NK-92 (cell line): ENCODE data around the gene HSP90AA1.
"Not testable (repeated sequence)": the region's sequence is repeated elsewhere in the genome, so short reads cannot be mapped to it uniquely, and the experiment has no call there.

ENCODE experiments used
- DNase-seq: peaks from one replicate; lab custom pipeline; 2025; ENCODE audit not compliant: unreplicated experiment; lab: John Stamatoyannopoulos, UW

The HSP90AA1 gene

DNA sequence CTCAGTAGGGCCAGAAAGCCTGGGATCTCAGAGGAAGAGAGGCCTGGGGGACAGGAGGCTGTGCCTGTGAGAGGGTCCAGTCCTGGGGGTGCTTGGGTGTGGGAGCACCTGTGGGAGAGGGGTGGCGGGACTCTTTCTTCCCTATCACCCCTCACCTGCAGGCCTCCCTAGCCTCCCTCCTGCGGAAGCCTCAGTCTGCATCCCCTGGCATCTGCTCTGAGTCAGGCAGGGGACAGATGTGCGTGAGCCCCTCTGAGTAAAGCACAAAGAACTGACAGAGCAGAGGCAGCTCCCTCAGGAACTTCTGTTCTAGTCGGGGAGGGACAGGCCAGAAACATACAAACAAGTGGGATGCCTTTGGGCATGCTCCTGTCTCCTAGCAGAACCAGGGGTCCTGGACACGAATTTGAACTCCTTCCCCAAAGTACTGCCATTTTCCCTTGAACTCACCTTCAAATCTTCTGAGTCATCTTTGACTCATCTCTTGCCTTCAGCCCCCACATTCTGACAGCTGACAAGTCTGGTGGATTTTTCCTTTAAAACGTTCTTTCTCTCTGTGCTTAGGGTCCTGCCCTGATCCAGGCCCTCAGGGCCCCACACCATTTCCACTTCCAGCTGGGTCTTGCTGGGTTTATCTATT is 8.5 kb upstream of the HSP90AA1 start:
- DNase-seq, result no peak

DNA sequence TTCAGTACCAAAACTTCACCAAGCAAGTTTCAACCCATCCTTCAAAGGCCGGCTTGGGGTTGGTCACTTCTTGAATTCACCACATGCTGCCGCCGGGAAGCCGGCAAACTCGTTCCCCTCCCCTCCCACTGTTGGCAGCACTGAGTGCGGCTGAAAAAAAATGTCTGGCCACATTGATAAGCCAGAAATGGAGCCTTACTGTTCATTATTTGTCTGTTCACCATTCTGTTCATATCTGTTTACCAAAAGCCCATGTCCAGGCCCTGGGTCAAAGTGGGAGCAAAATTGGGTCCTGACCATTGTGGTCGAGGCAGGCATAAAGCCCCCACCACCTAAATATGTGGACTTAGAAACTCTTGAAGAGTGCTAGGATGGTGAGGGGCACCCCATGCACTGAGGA is 7.3 kb upstream of the HSP90AA1 start:
- DNase-seq, result no peak

DNA sequence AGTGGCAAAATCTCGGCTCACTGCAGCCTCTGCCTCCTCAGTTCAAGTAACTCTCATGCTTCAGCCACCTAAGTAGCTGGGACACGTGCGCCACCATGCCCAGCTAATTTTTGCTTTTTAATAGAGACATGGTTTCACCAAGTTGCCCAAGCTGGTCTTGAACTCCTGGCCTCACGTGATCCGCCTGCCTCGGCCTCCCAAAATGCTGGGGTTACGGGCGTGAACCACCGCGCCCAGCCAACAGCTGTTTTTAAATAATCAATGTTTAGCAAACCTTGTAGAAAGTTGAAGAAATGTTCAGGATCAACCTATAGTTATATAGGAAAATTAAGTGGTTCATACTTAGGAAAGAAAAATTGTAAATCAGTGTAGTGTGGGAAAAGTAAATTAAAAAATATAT is 6.0 kb upstream of the HSP90AA1 start:
- DNase-seq, result no peak

DNA sequence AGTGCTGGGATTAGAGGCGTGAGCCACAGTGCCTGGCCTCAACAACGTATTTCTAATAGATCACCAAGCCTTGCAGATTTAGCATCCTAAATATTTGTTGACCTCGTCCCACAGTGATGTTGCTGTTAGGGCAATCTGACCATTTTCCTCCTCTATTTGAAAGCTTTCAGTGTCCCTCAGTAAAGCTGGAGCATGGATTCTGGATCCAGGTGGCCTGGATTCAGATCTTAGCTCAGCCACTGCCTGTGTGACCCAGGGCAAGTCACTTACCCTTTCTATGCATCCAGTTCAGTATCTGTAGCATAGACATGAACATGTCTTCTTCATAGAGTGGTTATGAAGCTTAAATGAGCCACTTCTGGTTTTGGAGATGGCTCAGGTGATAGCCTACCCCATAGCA is 3.9 kb upstream of the HSP90AA1 start:
- no peak for DNase-seq

DNA sequence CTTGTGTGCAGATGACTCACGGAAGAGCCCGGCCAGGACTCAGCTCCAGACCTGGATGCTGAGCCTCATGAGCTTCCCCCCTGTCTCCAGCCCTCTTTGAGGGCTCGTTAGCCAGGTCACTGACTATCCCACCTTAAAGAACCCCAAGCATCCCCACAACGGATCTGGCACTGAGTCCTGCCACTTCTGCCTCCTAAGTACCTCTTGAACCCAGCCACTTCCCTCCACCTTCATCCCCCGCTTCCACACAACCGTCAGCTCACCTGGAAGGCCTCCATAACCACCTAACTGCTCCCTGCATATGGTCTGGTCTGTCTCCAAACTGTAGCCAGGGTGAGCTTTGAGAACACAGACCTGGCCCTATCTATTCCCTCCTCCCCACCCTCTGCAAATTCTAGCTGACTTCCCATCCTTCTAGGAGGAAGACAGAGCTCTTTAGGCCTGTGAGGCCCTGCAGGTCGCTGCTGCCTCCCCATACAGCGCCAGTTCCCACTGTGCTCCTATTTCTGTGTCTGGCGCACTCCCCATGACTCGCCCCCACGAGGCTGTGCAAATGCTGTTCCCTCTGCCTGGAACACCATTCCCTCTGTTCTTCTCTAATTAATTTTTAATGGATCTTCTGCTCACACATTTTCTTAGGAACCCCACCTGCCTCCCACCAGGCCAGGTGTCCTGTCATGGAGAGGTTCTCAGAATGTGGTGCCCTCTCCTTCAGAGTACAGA is 2.9 kb upstream of the HSP90AA1 start:
- no peak for DNase-seq

DNA sequence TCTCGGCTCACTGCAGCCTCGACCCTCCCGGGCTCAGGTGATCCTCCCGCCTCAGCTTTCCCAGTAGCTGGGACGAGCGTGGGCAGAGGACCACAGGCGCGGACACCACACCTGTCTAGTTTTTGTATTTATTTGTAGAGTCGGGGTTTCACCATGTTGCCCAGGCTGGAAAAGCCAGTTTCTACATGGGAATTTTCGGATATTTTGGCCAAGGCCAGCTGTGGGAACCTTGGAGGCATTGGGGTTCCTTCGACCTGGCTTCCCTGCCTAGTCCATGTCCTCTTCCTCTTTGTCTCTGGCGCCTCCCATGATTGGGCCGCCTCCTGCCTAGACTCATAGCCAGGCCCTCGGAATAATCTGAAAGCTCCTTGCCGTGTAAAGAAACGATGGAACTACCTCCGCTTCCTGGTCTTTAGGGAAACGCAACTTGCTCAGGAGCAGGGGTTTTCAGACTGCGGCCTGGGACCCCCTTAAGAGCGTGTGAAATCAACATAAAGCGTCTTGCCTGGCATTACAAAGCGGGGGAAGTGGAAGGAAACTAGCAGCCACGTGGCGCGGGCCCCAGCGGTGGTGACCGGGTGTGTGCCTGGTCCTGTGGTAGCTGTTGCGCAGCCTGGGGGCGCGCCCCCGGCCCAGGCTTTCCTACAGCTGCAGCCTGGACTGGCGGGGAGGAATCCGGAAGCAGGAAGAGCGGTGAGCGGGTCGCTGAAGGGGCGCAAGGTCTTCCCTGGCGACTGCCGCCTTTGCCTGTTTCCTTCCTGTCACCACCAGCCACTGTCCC is 1.4 kb upstream of the HSP90AA1 start:
- DNase-seq, result no peak

DNA sequence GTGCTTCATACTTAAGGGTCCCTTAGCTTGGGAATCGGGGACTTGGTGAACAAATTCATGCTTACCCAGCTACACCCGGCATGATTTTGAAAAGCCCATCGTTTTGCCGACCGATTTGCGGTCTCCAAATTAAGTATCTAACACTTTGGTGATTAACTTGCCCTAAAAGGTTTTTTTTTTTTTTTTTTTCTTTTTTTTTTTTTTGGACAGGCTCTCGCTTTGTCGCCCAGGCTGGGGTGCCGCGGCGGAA is 843 bp upstream of the HSP90AA1 start:
- no peak for DNase-seq

DNA sequence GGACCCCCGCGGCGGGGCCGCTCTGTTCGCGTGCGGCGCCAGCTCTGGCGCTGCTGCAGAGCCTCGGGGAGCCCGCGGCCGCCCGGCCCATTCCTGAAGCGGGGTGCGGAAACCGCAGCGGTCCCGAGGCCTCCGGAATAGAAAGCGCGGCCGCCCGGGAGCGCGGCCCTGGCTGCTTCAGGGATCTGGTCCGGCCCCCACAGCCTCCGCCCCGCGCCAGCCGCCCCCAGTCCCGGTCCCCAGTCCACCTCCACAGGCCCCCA is 204 bp downstream of the HSP90AA1 start:
- no peak for DNase-seq

DNA sequence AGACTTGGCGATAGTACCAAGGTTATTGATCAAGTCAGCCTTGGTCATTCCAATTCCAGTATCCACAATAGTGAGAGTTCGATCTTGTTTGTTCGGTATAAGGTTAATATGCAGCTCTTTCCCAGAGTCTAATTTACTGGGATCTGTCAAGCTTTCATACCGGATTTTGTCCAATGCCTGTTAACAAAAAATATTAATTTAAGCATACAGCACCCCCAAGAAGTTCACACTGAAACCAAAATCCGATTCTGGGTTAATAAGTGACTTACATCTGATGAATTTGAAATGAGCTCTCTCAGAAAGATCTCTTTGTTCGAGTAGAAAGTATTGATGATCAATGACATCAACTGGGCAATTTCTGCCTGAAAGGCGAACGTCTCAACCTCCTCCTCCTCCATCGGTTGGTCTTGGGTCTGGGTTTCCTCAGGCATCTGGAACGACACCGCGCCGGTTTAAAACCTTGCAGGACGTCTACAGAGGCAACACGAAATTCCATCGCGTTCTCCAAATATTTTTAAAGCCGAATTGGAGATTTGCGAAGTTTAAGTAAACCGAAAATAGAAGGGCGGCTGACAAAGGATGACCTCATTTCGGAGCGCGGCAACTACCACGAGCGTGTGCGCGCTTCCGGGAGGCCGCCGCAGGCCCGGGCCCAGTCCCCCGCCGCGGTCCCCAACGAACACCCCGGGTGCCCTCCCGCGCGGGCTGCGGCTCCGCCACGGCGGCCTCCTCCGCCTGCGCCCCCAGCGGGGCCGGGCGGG is 716 bp downstream of the HSP90AA1 start:
- DNase-seq, result no peak

DNA sequence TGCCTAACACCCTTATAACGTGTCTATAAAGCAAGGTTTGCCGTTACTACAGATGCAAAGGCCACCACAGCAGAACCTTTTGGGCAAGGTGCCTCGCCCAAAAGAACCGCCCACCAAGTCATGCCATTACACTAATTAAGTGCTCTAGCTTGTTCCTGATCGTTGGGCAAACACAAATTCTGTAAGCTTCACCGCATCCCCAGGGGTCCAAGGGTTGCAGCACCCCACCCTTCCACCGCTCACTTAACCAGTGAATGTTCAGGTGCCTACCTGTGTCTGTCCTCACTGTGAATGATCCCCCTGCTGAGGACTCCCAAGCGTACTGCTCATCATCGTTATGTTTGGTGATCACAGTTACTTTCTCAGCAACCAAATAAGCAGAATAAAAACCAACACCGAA is 1.4 kb downstream of the HSP90AA1 start:
- DNase-seq, result no peak

DNA sequence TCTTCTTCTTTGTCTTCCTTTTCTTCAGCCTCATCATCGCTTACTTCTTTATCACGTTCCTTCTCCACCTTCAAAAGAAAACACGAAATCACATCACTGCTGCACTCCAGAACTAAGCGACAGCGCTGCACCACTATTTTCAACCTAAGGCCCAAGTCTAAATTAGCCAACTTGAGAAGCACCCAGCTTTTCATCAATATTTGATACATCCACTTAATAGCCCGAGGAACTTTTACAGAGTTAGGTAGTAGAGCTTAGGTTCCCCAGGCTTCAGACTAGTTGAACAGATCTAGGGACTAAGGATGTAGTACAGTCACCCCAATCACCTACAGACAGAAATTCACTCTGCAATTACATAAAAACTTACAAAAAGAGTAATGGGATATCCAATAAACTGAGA is 1.9 kb downstream of the HSP90AA1 start:
- DNase-seq, result no peak

DNA sequence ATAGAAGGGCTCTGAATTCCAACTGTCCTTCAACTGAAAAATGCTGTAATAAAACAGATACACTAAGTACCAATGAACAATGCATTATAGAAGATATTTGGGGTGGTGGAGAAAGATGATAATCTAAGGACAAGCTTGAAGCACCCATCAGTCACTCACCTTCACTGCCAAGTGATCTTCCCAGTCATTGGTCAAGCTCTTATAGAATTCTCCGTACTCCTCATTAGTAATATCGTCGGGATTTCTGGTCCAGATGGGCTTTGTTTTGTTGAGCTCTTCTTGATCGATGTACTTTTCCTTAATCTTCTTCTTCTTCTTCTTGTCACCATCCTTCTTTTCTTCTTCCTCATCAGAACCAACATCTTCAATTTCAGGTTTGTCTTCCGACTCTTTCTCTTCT is 2.3 kb downstream of the HSP90AA1 start:
- DNase-seq, result not testable (repeated sequence)

DNA sequence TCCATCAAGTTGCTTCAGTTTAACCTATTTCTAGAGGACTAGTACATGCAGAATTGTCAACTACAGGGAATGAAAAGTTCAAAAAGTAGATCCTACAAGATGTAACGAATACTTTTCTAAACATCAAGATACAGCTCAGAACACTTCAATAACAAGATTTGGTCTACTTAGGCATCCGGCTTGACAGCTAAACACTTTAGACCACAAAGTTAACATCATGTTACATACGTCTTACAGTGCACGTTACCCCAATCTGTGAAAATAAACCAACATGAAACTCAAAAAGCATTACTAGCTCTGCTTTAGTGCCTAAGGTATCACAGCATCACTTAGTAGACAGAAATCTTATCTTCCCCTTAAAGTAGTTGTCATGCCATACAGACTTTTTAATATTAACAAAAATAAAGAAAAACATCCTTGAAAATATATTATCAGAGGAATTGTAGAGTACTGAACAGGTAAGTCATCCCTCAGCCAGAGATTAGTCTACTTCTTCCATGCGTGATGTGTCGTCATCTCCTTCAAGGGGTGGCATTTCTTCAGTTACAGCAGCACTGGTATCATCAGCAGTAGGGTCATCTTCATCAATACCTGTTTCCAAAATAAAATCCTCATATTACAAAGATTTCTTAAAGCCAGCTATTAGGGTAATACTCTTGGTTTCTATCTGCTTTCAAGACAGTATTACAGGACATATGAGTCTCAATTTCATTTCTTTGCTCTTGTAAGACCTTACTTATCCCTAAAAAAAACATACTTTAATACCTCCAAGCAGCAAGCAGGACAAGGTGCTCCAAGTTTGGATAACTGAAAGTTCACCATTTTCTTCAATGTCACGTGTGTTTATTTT is 5.4 kb downstream of the HSP90AA1 start:
- no peak for DNase-seq

DNA sequence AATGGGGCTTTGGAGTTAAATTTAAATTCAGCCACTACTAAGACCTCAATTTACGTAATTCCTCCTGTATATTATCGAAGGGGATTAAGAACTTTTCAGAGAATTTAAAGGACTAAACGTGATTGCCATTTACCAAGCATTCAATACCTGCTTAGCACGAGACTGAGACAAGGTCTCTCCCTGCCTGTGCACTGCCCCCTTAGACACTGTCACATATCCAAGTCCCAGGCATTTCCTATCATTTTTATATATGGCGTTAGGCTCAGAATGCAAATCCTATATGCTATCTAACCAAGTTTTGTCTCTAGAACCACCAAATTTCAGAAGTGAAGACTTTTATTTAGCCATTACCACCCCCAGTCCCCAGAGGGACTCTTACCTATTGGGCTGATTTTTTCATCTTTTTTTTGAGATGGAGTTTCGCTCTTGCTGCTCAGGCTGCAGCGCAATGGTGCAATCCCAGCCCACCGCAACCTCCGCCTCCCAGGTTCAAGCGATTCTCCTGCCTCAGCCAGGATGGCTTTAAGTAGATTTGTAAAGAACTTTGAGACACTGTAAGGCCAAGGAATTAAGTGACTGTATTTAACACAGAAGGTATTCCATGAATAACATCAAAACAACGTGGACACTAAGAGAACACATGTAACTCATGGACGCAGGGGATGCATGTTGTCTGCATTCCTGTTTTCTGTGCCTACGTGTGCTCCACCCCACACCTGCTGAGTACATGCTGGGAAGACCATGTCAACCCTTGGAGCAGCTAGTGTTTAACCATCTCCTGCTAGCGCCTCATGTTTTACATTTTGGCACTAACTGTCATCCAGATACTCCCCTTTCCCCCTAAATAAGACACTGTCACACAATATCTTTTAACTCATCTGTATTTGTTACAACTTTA is 6.4 kb downstream of the HSP90AA1 start:
- no peak for DNase-seq

DNA sequence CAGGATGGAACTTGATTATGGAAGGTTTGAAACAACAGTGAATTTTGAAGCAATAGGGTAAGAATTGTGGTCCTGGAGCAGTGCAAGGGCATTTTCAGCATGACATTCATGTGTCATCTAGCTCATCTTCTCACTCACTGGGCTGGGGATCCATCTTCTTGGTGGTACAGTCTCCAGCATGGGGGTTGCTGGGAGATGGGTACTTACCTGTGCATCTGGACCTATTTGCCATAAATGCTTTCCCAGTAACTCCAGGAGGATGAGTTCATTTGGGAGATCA is 7.2 kb downstream of the HSP90AA1 start:
- no peak for DNase-seq

DNA sequence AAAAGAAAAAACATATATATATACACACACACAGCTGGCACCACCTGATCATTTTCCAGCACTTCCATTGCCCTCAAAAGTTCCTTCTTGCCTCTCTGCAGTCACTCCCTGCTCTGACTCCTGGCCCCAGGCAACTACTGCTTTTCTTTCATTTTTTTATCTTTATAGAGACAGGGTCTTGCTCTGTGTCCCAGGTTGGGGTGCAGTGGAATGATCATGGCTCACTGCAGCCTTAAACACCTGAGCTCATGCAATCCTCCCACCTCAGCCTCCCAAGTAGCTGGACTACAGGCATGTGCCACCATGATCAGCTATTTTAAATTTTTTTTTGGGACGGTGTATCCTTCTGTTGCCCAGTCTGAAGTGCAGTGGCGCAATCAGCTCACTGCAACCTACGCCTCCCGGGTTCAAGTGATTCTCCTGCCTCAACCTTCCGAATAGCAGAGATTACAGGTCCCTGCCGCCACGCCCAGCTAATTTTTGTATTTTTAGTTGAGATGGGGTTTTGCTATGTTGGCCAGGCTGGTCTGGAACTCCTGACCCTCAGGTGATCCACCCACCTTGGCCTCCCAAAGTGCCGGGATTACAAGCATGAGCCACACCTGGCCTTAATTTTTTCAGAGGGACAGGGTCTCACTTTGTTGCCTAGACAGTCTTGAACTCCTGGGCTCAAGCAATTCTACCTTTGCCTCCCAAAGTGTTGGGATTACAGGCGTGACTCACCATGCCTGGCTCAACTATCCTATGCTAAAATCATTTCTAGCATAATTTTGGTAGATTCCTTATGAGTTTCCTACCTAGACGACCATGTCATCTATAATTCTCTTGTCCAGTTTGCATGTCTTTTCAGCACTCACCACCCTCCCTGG is 7.8 kb downstream of the HSP90AA1 start:
- no peak for DNase-seq

DNA sequence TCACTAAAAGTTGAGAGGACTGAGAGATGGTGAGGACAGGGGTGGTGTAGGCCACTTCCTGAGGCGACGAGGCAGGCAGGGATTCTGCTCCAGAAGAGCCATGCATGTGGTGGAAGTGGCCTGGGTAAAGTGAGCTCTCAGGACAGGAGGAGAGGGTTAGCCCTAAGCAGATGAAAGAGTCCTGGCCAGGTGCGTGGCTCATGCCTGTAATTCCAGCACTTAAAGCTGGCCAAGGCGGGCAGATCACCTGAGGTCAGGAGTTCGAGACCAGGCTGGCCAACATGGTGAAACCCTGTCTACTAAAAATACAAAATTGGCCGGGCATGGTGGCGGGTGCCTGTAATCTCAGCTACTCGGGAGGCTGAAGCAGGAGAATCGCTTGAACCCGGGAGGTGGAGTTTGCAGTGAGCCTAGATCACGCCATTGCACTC is 8.5 kb downstream of the HSP90AA1 start:
- not testable (repeated sequence) for DNase-seq

DNA sequence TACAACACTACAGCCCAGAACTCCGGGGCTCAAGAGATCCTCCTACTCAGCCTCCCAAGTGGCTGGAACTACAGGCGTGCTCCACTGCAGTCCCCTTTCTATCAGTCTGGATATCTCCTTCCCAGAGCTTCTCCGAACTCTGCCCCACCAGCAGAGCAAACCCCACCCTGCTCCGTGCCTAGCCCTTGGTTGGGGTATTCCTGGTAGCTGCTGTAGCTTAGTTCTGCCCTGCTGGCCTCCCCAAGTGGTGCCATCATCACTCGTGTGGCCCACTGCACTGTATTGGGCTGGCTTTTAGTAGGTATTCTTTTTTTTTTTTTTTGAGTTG is 9.5 kb downstream of the HSP90AA1 start:
- DNase-seq, result no peak

DNA sequence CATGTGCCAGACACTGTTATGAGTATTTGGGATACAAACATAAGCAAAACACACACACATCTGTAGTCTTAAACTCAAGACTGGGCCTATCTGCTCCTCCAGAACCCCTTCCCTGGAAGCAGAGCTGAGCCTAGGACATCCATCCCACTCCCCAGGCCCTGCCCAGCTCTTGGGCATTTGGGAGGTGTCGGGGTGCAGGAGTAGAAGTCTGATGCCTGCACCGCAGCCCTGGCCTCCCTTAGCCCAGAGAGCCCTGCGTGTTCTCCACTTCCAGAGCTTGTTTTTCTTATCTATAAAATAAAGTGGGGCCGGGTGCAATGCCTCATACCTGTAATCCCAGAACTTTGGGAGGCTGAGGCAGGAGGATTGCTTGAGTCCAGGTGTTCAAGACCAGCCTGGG is 11.7 kb downstream of the HSP90AA1 start:
- DNase-seq, result no peak
